Mesothelial cell of epicardium (in vitro differentiated cells): ENCODE results near the gene CENPP. TPM values are rescaled to one million over a fixed set of nuclear protein-coding genes. Genes with fewer than 3 reads are reported as not detected.

ENCODE experiments used
- DNase-seq, 2 experiments: peaks; one replicate each; pipeline ENCODE4 v3.0.0; 2021; ENCODE audit warnings: low spot score in 2 of 2; ENCODE audit not compliant: unreplicated experiment in 2 of 2
- H3K27ac Mint-ChIP-seq: 2 replicates; pipeline ENCODE4 v1.8.0; 2021; ENCODE audit warnings: mixed read lengths
- H3K27me3 Mint-ChIP-seq: 2 replicates; pipeline ENCODE4 v1.8.0; 2021; ENCODE audit warnings: low read depth, mixed read lengths
- H3K36me3 Mint-ChIP-seq: 2 replicates; pipeline ENCODE4 v1.8.0; 2021; ENCODE audit warnings: mixed read lengths
- H3K4me1 Mint-ChIP-seq: 2 replicates; pipeline ENCODE4 v1.8.0; 2021; ENCODE audit warnings: mixed read lengths
- H3K4me3 Mint-ChIP-seq: 2 replicates; pipeline ENCODE4 v1.8.0; 2021; ENCODE audit warnings: mild to moderate bottlenecking, moderate library complexity, mixed read lengths
- H3K9me3 Mint-ChIP-seq: 2 replicates; pipeline ENCODE4 v1.8.0; 2021; ENCODE audit warnings: mixed read lengths
- total RNA-seq: library from RNA; stranded (reverse); gene quantifications from 3 replicates; pipeline ENCODE4 v1.2.1, GENCODE V29; 2021
- TF ChIP-seq, protein P1 (sequence below): fragments of 200-600 bp; sonication (generic); IDR thresholded peaks from one replicate; pipeline ENCODE4 v1.5.0; 2021; ENCODE audit warnings: antibody characterized with exemption; ENCODE audit not compliant: unreplicated experiment

CENPP gene
- total RNA-seq, 1 donor from 2014 or later, result 7.8 TPM

DNA sequence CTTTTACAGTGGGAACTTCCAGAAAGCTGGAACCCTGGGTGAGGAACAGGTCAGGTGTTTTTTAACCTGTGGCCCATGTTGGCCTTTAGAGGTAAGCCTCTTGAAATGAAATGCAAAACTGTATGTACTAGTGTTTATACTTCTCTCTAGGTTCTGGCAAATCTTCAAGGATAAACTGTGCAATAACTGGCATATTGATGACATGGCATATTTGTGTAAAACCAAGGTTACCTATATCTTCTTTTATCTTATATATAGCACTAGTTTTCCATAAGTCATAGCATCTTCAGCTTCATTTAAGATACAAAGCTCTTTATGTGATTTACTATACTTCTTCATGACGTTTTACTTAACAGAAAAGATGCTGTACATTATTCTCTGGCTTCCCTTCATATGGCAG lies 24.8 kb upstream of the CENPP start:
- DNase-seq, result no peak
- TF ChIP-seq, protein P1, sequence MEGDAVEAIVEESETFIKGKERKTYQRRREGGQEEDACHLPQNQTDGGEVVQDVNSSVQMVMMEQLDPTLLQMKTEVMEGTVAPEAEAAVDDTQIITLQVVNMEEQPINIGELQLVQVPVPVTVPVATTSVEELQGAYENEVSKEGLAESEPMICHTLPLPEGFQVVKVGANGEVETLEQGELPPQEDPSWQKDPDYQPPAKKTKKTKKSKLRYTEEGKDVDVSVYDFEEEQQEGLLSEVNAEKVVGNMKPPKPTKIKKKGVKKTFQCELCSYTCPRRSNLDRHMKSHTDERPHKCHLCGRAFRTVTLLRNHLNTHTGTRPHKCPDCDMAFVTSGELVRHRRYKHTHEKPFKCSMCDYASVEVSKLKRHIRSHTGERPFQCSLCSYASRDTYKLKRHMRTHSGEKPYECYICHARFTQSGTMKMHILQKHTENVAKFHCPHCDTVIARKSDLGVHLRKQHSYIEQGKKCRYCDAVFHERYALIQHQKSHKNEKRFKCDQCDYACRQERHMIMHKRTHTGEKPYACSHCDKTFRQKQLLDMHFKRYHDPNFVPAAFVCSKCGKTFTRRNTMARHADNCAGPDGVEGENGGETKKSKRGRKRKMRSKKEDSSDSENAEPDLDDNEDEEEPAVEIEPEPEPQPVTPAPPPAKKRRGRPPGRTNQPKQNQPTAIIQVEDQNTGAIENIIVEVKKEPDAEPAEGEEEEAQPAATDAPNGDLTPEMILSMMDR, result no peak
- Mint-ChIP-seq H3K27ac (no peak overlapping the region), H3K4me1 (peaks cover 2% of the 10 kb centered on the region), H3K4me3 (no peak overlapping the region), H3K9me3 (no peaks in the 10 kb centered on the region), H3K27me3 (no peaks in the 10 kb centered on the region), H3K36me3 (peaks cover 35% of the 10 kb centered on the region)

DNA sequence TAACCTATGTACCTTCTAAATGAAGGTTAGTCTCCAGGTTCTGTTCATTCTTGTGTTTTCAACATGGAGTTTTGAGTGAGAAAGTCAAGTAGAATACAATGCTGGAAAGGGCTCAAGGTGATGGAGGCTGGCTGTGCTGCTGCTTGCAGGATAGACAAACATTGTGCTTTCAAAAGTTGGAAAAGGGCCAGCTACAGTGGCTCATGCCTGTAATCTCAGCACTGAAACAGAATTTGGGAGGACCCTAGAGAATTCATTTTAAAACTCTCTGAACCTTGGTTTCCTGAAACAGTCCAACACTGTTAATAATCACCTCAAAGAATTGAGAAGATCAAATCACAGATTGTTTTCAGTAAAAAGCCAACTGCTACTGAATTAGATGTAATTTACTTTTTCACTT lies 16.9 kb upstream of the CENPP start:
- H3K4me3 Mint-ChIP-seq, result no peak overlapping the region
- no peaks in the 10 kb centered on the region for H3K9me3 Mint-ChIP-seq
- TF ChIP-seq, protein P1, result no peak
- no peak overlapping the region for H3K27ac Mint-ChIP-seq
- no peaks in the 10 kb centered on the region for H3K27me3 Mint-ChIP-seq
- peaks cover 49% of the 10 kb centered on the region for H3K36me3 Mint-ChIP-seq
- no peak for DNase-seq
- peaks cover 3% of the 10 kb centered on the region for H3K4me1 Mint-ChIP-seq

DNA sequence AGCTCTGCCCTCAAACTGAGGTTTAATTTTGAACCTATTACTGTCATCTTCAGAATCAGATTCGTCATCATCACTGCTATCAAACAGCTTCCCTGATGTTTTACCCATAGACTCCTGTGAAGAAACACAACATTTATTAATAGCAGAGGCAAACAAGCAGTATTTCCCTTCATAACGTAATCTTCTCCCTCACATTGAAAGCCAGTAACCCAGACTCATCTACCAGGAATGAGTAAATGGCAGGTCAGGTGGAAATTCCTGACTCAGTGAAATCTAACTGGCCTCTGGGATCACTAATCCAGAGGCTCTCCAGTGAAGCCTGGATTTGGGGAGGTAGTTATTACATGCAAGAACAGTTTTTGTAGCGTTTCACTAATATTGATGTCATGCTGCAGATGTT lies 15.2 kb upstream of the CENPP start:
- H3K4me1 Mint-ChIP-seq, result peaks cover 3% of the 10 kb centered on the region
- no peak for DNase-seq
- no peak overlapping the region for H3K4me3 Mint-ChIP-seq
- H3K9me3 Mint-ChIP-seq, result no peaks in the 10 kb centered on the region
- H3K27me3 Mint-ChIP-seq, result no peaks in the 10 kb centered on the region
- TF ChIP-seq, protein P1, result no peak
- no peak overlapping the region for H3K27ac Mint-ChIP-seq
- peaks cover 46% of the 10 kb centered on the region for H3K36me3 Mint-ChIP-seq

DNA sequence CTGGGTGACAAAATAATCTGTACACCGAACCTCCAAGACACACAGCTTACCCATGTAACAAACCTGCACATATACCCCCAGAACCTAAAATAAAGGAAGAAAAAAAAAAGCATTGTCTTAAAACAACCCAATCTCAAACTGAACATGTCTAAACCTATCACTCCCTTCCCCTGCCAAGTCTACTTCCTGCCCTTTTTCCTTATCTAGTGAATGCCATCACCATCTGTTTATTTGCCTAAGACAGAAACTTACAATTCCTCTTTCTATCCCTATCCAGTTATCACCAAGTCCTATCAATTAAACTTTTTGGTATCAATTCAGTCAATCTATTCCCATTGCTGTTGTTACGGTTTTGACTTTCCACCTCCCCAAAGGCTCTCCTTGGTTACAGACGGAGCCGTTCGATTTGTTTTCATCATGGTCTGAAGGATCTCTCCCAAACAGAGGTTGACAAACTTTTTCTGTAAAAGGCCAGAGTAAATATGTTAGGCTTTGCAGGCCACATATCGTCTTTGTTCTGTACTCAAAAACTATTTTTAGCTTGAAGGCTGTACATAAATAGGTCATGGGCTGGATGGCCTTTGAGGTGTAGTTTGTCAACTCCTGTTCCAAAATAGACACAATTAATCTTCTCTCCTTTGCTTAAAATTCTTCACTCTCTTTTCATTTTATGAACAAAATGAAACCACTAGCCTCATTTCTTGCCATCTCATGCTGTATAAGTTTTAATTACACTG lies 12.7 kb upstream of the CENPP start:
- no peaks in the 10 kb centered on the region for H3K9me3 Mint-ChIP-seq
- DNase-seq, result no peak
- peaks cover 49% of the 10 kb centered on the region for H3K36me3 Mint-ChIP-seq
- H3K27ac Mint-ChIP-seq, result no peak overlapping the region
- TF ChIP-seq, protein P1, result no peak
- H3K27me3 Mint-ChIP-seq, result no peaks in the 10 kb centered on the region
- H3K4me1 Mint-ChIP-seq, result peaks cover 3% of the 10 kb centered on the region
- no peak overlapping the region for H3K4me3 Mint-ChIP-seq

DNA sequence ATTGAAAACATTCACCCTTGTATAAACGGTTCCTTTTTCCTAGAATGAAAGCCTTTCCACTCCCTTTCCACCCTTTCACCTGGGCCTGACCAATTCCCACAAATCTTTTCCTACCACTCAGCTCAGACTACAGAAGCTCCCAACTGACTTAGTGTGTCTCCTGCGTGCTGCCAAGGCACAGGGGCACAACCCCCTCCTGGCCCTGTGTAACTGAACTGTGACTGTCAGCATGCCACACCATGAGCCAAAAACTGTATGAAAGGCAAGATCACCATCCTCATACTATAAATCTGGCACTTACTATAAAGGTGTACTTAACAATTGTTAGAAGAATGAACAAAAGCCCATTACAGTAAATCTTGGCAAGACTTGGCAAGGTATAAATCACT lies 12.1 kb upstream of the CENPP start:
- H3K9me3 Mint-ChIP-seq, result no peaks in the 10 kb centered on the region
- DNase-seq, result no peak
- no peaks in the 10 kb centered on the region for H3K27me3 Mint-ChIP-seq
- TF ChIP-seq, protein P1, result no peak
- no peak overlapping the region for H3K27ac Mint-ChIP-seq
- no peak overlapping the region for H3K4me3 Mint-ChIP-seq
- peaks cover 48% of the 10 kb centered on the region for H3K36me3 Mint-ChIP-seq
- peaks cover 3% of the 10 kb centered on the region for H3K4me1 Mint-ChIP-seq
